Activated CD4-positive, alpha-beta T cell treated with anti-CD3 and anti-CD28 coated beads for 1 hour (primary cell): ENCODE results near the gene STON2.
"Not testable (repeated sequence)": the region's sequence is repeated elsewhere in the genome, so short reads cannot be mapped to it uniquely, and the experiment has no call there.

Source experiments
- DNase-seq: peaks from one replicate; pipeline ENCODE4 v3.0.0-alpha.2; 2020

Gene STON2

DNA sequence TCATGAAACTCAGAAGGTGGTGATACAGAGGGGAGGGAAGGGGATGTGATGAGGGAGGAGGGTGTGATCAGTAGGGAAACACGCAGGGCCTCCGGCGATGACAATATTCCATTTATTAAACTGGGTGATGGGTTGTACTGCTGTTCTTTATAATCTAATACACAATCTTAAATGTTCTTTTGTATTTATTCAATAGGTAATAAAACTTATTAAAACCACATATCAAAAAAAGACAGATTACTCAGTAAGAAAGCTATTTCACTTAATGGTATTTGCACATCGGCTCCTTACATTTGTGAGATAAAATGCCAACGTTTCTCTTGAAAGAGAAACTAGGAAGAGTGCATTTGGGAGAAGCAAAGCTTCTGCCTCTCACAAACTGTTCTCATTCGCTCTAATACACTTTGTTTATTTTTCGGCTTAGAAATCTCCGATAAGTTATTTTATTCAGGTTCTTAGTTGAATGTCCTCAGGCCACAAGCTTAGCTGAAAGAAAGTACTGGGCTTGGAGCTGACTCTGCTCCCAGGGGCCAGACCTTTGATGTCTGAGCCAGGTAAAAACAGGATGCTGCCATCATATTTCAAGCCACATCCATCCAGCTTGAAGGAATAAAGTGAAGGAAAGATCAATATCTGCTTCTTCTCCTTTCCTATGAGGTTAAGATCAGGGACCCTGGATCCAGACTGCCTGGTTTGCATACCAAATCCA, 17.5 kb downstream of the STON2 start:
- DNase-seq: no peak

DNA sequence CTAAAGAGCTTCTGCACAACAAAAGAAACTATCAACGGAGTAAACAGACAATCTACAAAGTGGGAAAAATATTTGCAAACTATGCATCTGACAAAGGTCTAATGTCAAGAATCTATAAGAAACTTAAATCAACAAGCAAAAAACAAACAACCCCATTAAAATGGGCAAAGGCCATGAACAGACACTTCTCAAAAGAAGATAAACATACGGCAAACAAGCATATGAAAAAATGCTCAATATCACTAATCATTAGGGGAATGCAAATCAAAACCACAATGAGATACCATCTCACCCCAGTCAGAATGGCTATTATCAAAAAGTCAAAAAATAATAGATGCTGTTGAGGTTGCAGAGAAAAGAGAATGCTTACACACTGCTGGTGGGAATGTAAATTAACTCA, 20.1 kb downstream of the STON2 start:
- not testable (repeated sequence) for DNase-seq

DNA sequence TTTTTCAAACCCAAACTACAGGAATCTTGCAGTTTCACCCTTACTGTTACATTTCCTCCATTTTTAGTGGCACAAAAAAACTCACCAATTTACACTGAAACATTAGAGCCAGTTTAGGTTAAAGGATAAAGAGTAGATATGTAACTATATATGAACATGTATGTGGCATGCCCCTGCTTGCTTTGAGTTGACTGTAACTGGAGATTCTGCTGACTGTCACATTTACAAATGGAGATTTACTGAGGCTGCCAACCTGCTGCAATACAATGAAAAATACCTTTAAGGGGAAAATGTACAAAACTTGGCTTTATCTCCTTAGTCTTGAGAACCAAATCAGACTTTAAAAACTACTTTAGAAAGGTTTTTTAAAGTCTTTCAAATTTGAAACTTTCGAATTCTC, 28.3 kb downstream of the STON2 start:
- DNase-seq: no peak

DNA sequence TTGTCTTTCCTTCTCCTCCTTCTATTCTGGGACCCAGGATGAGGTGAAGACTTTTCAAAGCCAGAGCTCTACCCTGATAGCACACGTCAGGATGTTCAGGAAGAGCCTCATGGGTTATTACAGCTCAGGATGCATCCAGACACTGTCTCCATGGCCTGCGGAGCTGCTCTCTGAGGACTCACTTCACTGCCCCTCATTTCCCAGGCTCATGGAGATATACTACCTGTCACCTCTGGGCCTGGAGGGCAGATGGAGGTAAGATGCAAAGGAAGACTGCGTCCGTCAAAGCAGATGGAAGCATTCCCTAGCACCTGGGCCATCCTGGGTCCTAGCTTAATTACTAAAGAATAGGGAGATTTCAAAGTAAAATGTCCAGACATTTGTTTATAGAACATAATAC, 32.6 kb downstream of the STON2 start:
- no peak for DNase-seq

GRCh38 chr14:81366884-81367283, 33.2 kb downstream of the STON2 start:
- DNase-seq: no peak

DNA sequence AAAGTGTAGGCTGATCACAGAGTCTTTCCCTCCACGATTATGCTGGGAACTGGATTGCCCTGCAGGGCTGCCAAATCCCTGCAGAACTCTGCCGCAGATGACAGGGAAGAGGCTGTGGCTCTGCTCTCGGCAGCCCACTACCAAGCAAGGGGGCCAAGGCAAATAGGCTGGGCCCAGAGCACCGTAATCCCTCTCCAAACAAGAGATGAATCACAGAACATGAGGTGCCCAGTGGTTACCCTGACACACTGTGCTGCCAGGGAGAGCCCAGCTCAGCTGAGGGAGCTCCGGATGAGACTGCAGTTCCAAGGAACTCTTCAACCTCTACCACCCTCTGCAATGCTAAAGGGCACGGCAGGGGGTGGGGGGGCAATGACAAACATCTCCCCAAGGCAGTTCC, 33.9 kb downstream of the STON2 start:
- DNase-seq: no peak

- DNase-seq: no peak
Observed at GRCh38 chr14:81363746-81364378, 36.3 kb downstream of the STON2 start.

- DNase-seq: no peak
Observed at GRCh38 chr14:81353691-81354323, 46.3 kb downstream of the STON2 start.

GRCh38 chr14:81352413-81352812, 47.7 kb downstream of the STON2 start:
- DNase-seq: no peak

GRCh38 chr14:81351205-81351604, 48.9 kb downstream of the STON2 start:
- no peak for DNase-seq

GRCh38 chr14:81350344-81351130, 49.6 kb downstream of the STON2 start:
- no peak for DNase-seq

DNA sequence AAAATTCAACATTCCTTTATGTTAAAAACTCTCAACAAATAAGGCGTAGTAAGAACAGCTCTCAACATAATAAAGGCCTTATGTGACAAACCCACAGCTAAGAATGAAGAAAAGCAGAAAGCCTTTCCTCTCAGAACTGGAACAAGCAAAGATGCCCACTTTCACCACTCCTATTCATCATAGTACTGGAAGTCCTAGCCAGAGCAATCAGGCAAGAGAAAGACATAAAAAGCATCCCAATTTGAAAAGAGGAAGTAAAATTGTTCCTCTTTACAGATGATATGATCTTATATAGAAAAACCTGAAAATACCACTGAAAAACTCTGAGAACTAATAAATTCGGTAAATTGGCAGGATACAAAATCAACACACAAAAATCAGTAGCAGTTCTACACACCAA, 52.1 kb downstream of the STON2 start:
- DNase-seq: no peak

DNA sequence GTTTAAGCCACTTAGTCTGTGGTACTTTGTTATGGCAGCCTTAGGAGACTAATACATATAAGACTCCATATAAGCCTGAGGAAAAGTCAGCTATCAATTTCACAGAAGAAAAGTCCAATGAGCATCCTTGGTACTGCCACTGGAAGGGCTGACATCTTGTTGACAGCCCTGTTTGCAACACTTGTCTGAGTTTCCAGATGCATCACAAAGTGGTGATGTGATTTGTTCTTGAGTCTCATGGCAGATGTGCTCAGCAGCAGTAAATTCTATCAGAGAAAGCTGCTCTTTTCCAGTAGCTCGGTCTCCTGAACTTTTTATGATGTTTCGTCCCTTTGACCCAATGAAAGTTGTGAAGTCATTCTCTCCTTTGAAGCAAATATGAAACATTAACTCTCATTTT, 54.3 kb downstream of the STON2 start:
- DNase-seq: no peak

DNA sequence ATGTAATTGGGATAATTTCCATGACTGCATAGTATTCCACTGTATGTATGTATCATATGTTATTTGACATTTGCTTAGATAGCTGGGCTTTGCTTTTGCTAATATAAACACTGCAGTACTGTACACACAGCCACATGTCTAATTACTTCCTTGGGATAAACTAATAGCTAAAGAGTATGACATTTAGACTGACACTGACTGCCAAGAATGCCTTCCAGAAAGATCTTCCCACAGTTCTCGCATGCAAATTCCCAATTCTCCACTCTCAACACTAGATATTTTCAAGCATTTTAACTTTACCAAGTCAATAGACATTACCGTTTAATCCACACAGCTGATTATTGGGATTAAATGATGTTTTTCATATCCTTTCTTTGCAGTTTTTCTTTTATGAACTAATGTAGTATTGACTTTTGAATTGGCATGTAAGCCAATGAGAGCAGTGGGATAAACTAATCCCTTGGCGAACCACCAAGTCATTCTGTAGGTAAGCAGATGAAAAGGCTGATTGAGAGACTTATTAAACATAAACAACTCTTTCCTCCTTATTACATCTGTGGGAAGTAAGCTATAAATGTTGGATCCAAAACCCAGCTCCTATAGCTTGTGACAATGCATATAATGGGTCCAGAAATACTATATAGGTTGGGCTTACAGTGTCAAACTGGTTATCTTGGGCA, 55.5 kb downstream of the STON2 start:
- DNase-seq: no peak

DNA sequence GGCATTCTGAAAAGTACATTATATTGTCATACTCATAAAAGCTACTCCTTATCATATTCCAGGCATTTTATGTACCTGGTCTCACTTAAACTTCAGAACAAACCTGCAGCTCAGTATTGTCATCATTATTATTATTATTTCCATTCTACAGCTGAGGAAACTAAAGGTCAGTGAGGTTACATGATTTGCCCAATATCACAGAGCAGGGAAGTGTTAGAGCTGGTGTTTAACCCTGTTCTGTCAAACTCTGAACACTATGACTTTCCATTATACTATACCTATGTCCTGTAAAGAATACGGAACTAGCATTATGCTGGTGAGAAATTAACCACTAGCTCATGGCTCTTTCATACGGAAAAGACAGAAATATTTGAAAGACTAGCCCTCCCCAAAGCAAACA, 56.4 kb downstream of the STON2 start:
- no peak for DNase-seq

- DNase-seq: no peak
Observed at GRCh38 chr14:81342850-81343580, 57.1 kb downstream of the STON2 start.

DNA sequence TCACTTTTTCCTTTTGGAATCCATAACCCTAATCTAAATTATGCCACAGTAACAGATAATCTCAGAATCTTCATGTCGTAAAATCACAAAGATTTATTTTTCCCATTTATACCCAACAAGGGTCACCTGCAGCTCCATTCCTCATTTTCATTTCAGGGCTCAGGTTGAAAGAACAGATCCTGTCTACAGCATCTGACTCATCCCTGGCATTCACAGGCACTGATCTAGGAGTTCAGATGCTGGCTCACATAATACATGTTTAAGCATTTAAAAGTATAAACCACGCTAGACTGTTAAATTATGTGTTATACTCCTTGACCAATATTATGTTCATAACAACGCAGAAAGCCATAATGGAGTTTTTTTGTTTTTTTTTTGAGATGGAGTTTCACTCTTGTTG, 58.3 kb downstream of the STON2 start:
- DNase-seq: no peak

GRCh38 chr14:81341370-81341769, 58.8 kb downstream of the STON2 start:
- DNase-seq: no peak

GRCh38 chr14:81340201-81340600, 59.9 kb downstream of the STON2 start:
- DNase-seq: no peak

GRCh38 chr14:81337073-81337472, 63.1 kb downstream of the STON2 start:
- no peak for DNase-seq

- DNase-seq: no peak
Observed at GRCh38 chr14:81336009-81336408, 64.1 kb downstream of the STON2 start.

DNA sequence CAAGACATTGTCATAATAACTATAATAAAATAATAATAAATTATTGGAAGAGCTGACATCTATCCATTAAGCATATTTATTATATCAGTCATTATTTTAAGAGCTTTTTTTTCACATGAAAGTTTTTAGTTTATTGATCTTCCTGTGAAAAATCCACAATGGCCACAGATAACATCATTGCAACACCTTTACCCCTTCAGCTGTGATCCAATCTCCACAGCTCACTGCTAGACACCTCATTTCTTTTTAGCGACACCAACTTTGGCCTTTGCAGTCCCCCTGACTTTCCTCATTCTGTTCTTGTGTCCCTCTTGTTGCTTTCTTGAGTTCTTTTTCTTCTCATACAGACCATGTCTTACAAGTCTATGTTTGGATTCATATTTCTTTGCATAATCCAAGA, 67.4 kb downstream of the STON2 start:
- DNase-seq: no peak
